GM12874 (cell line): ENCODE measurements around the gene DOK4.

ENCODE experiments used
- TF ChIP-seq, protein P1 (sequence below): IDR thresholded peaks from 2 replicates; pipeline ENCODE4 v1.5.1; 2011; ENCODE audit warnings: low read depth, mild to moderate bottlenecking, control low read depth, low read length, moderate library complexity; ENCODE audit not compliant: insufficient read depth

Gene DOK4

DNA sequence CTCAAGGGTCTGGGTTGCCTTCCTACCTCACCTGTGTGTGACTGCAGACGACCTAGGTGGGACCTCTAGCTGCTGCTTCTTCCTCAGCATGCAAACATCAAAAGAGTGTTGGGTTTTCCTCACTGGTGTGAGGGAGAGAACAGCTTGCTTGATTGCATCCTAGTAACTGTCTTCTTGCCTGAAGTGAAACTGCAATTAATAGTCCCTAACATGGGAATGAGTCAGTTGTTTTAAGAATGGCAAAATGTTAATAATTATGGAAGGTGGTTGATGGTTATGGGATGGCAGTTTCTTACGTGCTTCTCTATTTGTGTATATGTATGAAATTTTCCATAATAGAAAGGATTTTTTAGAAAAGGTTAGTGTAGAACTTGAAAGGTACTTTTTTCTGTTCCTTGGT, 17.9 kb downstream of the DOK4 start:
- TF ChIP-seq, protein P1, sequence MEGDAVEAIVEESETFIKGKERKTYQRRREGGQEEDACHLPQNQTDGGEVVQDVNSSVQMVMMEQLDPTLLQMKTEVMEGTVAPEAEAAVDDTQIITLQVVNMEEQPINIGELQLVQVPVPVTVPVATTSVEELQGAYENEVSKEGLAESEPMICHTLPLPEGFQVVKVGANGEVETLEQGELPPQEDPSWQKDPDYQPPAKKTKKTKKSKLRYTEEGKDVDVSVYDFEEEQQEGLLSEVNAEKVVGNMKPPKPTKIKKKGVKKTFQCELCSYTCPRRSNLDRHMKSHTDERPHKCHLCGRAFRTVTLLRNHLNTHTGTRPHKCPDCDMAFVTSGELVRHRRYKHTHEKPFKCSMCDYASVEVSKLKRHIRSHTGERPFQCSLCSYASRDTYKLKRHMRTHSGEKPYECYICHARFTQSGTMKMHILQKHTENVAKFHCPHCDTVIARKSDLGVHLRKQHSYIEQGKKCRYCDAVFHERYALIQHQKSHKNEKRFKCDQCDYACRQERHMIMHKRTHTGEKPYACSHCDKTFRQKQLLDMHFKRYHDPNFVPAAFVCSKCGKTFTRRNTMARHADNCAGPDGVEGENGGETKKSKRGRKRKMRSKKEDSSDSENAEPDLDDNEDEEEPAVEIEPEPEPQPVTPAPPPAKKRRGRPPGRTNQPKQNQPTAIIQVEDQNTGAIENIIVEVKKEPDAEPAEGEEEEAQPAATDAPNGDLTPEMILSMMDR = no peak

DNA sequence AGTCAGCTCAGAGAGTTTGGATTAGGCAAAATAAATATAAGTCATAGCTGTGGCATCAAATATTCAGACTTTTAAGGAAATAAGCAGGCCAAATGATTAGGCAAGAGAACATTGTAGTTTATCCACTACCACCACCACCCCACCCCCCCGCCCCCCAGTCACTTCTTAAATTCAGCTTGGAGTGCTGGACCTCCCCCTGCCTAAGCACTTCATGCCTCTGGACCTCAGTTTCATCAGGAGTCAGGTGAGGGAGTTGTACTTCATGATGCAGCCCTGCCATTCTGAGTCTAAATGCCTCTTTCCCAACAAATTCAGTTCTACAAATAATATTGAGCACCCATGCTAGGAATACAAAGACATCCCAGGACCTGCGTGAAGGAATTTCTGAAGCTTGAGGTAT, 21.8 kb downstream of the DOK4 start:
- TF ChIP-seq, protein P1 = no peak

DNA sequence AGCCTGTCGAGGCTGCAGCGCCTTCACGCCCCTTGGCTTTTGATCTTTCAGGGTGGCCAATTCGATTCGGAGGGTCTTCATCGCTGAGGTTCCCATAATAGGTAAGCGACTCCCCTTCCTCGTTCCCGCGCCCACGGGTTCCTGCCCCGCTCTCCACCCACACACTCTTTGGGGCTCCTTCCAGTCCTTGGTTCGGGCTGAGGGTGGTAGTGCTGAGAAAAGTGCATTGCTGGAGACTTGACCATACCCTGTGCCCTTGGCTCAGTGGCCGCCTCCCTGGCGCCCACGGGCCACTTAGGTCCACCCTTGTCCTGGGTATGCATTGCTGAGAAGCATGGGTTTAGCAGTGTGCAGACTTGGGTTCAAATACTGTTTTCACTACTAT, 23.3 kb downstream of the DOK4 start:
- TF ChIP-seq, protein P1 = no peak

DNA sequence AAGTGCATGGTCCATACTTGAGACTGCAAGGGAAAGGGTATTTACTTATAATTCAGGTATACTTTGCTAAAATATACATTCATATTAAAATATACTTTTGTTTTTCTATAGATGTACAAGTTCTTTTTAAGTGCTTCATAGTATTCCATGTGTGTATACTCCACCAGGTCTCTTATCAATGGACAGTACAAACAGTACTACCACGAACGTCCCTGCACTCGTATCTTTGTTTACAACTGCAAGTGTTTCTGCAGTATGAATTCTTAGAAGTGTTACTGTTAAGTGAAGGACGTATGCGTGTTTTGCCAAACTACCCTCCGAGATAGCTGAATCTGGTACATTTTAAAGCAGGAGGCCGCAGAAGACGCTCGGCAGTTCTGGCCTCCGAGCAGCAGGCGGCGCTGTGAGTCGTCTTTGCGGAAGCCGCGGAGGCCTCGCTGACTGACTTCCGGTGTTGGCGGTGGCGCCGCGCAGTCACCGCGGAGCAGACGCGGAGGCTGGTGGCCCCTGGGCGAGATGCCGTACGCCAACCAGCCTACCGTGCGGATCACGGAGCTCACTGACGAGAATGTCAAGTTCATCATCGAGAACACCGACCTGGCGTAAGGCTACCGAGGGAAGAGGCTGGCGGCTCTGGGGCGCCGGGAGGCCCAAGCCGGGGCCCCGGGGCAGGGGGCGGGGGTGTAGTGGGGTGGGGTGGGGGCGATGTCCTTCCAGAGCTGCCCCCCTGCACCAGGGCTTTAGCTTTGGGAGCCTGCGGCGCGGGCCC, 23.9 kb downstream of the DOK4 start, which contains the start of gene POLR2C:
POLR2C (plus strand) TSS at position 471 of the 769 bp plus-strand sequence; CDS start at position 517, 46 bp downstream.
- TF ChIP-seq, protein P1 = peak; percentile 97

DNA sequence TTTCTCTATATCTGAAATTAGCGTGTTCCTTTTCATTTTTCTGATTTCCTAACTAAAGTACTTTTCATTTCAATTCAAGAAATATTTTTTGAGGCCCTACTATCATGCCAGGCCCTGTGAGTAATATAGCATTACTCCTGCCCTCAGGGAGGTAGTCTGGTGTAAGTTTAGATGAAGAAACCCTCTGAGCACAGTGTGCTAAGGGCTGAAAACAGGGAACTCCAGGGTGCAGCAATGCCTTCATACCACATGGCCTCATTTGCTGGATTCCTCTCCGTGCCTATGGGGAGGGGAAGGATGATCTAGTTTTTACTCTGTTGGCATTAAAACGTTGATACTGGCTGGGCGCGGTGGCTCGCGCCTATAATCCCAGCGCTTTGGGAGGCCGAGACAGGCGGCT, 34.3 kb downstream of the DOK4 start:
- TF ChIP-seq, protein P1 = no peak

DNA sequence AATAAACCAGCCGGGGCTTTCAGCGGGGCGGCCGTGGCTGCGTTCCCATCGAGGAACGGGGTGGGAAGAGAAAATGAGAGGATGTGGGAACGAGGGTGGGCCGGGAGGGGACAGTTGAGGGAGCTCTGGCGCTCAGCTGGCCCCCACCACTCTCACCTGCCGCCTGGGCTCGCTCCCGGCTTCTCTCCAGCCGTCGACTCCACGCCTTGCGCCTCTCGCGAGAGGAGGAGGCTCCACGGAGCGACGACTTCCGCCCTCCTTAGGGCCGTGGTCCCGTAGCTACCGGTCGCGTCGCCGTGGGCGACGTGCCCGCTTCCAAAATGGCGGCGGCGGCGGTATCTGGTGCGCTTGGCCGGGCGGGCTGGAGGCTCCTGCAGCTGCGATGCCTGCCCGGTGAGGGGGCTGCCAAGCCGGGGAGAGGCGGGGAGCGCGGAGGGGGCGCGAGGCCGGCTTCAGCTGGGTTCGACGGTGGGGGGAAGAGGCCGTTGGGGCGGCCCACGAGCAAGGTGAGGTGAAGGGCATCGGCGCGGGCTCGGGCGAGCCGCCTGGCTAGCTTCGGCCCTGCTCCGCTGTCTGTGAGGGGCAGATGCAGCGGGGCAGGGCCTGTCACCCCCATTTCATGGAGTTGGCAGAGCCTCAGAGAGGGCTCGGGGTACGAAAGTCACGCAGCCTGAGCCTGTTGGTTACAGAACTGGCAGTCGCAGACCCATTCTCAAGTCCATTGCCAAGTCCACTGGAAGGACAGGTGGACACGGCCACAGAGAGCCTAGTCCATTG, 38.9 kb downstream of the DOK4 start, which contains the start of the genes CIAPIN1 and COQ9:
CIAPIN1 (minus strand) TSS at position 200 of the 777 bp plus-strand sequence. CDS start 6,457 bp downstream, outside the sequence.
COQ9 (plus strand) TSS at position 294 of the 777 bp plus-strand sequence; CDS start at position 321, 27 bp downstream.
- TF ChIP-seq, protein P1 = no peak

DNA sequence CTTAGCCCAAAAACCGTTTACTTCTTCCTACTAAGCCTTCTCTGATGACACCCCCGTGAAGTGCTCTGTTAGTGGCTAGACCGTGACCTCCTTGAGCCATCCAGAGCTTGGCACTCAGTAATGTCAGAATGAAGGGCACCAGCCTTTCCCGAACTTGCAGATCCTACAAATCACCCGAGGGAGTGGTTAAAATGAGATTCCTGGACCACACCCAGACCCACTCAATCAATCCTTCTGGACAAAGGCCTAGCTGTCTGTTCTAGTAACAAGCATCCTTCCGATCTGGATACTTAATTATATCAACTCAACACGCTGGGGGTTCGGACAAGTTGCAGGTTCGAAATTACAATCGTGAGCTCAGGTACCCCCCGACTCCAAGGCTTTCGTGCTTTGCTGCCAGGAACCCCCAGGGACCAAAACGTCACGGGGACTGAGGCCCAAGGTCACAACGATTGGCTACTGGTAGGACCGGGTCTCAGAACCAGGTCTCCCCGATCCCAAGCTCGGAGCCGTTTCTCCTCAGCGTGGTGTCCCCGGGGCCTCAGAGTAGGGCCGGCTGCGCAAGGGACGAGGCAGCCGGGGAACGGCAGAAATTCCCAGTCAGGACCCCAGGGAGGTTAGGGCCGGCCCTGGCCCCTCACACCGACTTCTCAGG, 39.6 kb downstream of the DOK4 start:
- TF ChIP-seq, protein P1 = no peak
